Measurements from ENCODE around the gene TIMM8B. TPM values are rescaled to one million over a fixed set of nuclear protein-coding genes. Genes with fewer than 3 reads are reported as not detected.

TIMM8B gene
- total RNA-seq, 1 experiment from 2014 or later: 87.3 TPM

- in situ Hi-C loops (cut with HindIII; ENCODE audit: low pct_unique_long_range_greater_than_20kb, low sequenced_read_pairs): no loop called here
- H3K27ac ChIP-seq (ENCODE audit: low read length): no peak overlapping the region
- H3K36me3 ChIP-seq (ENCODE audit: control insufficient read depth, insufficient read depth, low read length): peaks cover 25% of the 10 kb centered on the region
- H3K4me3 ChIP-seq (ENCODE audit: low read depth in 2 of 2, low read length in 2 of 2): no peak overlapping the region
- CTCF ChIA-PET: no interaction called here
- no peaks in the 10 kb centered on the region for H3K27me3 ChIP-seq (ENCODE audit: control insufficient read depth, insufficient read depth, low read length)
- ATAC-seq: no peak
- no peak for DNase-seq (ENCODE audit: low read depth, low spot score)
- no TSS peak for BruUV-seq (replicated peaks)
- no peaks in the 10 kb centered on the region for H3K4me1 ChIP-seq (ENCODE audit: control insufficient read depth, insufficient read depth, low read length)
- TF ChIP-seq TCF7L2 (IDR thresholded peaks at IDR 0.05; ENCODE audit: low read depth, low read length) (no peak), REST (IDR thresholded peaks at IDR 0.05; ENCODE audit: insufficient read depth in 1 of 2, low read depth in 2 of 2, low read length in 1 of 2) (no peak), SIN3A (IDR thresholded peaks at IDR 0.05; ENCODE audit: borderline replicate concordance, insufficient read depth, low read depth, low read length) (no peak), CTCF (IDR thresholded peaks at IDR 0.05) (no peak)
- intact Hi-C loops (cut with micrococcal nuclease; ENCODE audit: unreplicated experiment): no loop called here
- POLR2A ChIA-PET: no interaction called here
- H3K9me3 ChIP-seq (ENCODE audit: control insufficient read depth, insufficient read depth, low read depth, low read length): no peaks in the 10 kb centered on the region
Observed at GRCh38 chr11:112057170-112057569, 29.4 kb downstream of the TIMM8B start.

GRCh38 chr11:112051768-112052167 is 34.8 kb downstream of the TIMM8B start:
- in situ Hi-C loops (cut with HindIII; ENCODE audit: low pct_unique_long_range_greater_than_20kb, low sequenced_read_pairs) (no loop called here), intact Hi-C loops (cut with micrococcal nuclease; ENCODE audit: unreplicated experiment) (no loop called here)
- POLR2A ChIA-PET: no interaction called here
- no peak overlapping the region for H3K27ac ChIP-seq (ENCODE audit: low read length)
- H3K9me3 ChIP-seq (ENCODE audit: control insufficient read depth, insufficient read depth, low read depth, low read length): no peaks in the 10 kb centered on the region
- no peaks in the 10 kb centered on the region for H3K4me1 ChIP-seq (ENCODE audit: control insufficient read depth, insufficient read depth, low read length)
- no peak for ATAC-seq
- TF ChIP-seq POLR2AphosphoS5 (IDR thresholded peaks at IDR 0.05; ENCODE audit: low read depth, low read length) (no peak), REST (IDR thresholded peaks at IDR 0.05; ENCODE audit: insufficient read depth in 1 of 2, low read depth in 2 of 2, low read length in 1 of 2) (no peak), CTCF (IDR thresholded peaks at IDR 0.05) (no peak), TCF7L2 (IDR thresholded peaks at IDR 0.05; ENCODE audit: low read depth, low read length) (no peak), SIN3A (IDR thresholded peaks at IDR 0.05; ENCODE audit: borderline replicate concordance, insufficient read depth, low read depth, low read length) (no peak)
- BruUV-seq (replicated peaks): no TSS peak
- H3K4me3 ChIP-seq (ENCODE audit: low read depth in 2 of 2, low read length in 2 of 2): no peak overlapping the region
- no peak for DNase-seq (ENCODE audit: low read depth, low spot score)
- no peaks in the 10 kb centered on the region for H3K27me3 ChIP-seq (ENCODE audit: control insufficient read depth, insufficient read depth, low read length)
- CTCF ChIA-PET: no interaction called here
- peaks cover 25% of the 10 kb centered on the region for H3K36me3 ChIP-seq (ENCODE audit: control insufficient read depth, insufficient read depth, low read length)

Measured in Panc1 (cell line).